Measurements from ENCODE around the gene GCK. TPM values are rescaled to one million over a fixed set of nuclear protein-coding genes. Genes with fewer than 3 reads are reported as not detected.

The GCK gene
- total and polyA plus RNA-seq, 2 donors (not counting 3 experiments of a cell fraction or from before 2014, with no cell fraction given): 0.17 to 0.51 TPM

DNA sequence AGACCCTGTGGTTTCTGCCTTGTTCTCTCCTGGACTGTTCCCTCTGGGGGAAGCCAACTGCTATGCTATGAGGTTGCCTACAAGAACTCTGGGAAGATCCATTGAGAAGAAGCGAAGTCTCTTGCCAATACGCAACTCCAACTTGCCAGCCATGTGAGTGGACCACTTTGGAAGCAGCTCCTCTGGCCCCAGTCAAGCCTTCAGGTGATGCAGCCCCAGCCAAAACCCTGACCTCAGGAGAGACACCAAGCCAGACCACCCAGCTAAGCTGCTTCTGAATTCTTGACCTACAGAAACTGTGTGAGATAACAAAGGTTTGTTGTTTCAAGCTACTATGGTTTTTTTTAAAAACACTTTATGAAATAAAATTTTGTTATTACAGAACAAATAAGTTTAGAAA, 27.9 kb downstream of the GCK start:
- Histone ChIP-seq H3K27me3 (ENCODE audit: control insufficient read depth in 2 of 2, insufficient read depth in 2 of 2, low read length in 2 of 2) (peaks cover 19 to 25% of the 10 kb centered on the region in 2 experiments), H3K9me1 (replicated peaks; ENCODE audit: control insufficient read depth, extremely low read depth, insufficient read depth, low read length) (no peaks in the 10 kb centered on the region), H3K4me1 (ENCODE audit: control insufficient read depth, extremely low read depth, insufficient read depth, low read length) (no peaks in the 10 kb centered on the region), H3K4me2 (ENCODE audit: insufficient read depth, low read length) (no peak overlapping the region), H3K79me2 (ENCODE audit: control insufficient read depth, insufficient read depth, low read length) (no peaks in the 10 kb centered on the region), H3K36me3 (ENCODE audit: control insufficient read depth in 2 of 2, extremely low read depth in 1 of 2, insufficient read depth in 2 of 2, low read length in 2 of 2) (no peaks in the 10 kb centered on the region), H3K9ac (replicated peaks; ENCODE audit: extremely low read depth, insufficient read depth, low read length) (no peak overlapping the region), H3K9me3 (replicated peaks; ENCODE audit: control insufficient read depth, insufficient read depth, low read length) (no peaks in the 10 kb centered on the region), H2AFZ (ENCODE audit: low read depth, low read length) (no peak overlapping the region), H3K27ac (ENCODE audit: insufficient read depth, low read depth, low read length) (no peak overlapping the region), H3K4me3 (replicated peaks in 1 of 3; ENCODE audit: insufficient read depth in 1 of 3, low read depth in 1 of 3, low read length in 3 of 3) (no peak overlapping the region), H4K20me1 (replicated peaks; ENCODE audit: control insufficient read depth, extremely low read depth, insufficient read depth, low read length) (no peaks in the 10 kb centered on the region)
- FAIRE-seq (no peak), DNase-seq (ENCODE audit: low read depth, low spot score) (no peak)
- BruUV-seq (replicated peaks): no TSS peak
- CTCF ChIA-PET: no interaction called here
- no peak for TF ChIP-seq POLR2AphosphoS5 (IDR thresholded peaks at IDR 0.05; ENCODE audit: insufficient read depth, low read depth, low read length)
- TF ChIP-seq GATA2 (IDR thresholded peaks at IDR 0.05; ENCODE audit: insufficient read depth, insufficient read length, low read depth, low read length): no peak
- TF ChIP-seq, protein P1, sequence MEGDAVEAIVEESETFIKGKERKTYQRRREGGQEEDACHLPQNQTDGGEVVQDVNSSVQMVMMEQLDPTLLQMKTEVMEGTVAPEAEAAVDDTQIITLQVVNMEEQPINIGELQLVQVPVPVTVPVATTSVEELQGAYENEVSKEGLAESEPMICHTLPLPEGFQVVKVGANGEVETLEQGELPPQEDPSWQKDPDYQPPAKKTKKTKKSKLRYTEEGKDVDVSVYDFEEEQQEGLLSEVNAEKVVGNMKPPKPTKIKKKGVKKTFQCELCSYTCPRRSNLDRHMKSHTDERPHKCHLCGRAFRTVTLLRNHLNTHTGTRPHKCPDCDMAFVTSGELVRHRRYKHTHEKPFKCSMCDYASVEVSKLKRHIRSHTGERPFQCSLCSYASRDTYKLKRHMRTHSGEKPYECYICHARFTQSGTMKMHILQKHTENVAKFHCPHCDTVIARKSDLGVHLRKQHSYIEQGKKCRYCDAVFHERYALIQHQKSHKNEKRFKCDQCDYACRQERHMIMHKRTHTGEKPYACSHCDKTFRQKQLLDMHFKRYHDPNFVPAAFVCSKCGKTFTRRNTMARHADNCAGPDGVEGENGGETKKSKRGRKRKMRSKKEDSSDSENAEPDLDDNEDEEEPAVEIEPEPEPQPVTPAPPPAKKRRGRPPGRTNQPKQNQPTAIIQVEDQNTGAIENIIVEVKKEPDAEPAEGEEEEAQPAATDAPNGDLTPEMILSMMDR (IDR thresholded peaks at IDR 0.05; ENCODE audit: extremely low read depth in 1 of 2, insufficient read depth in 1 of 2, low read depth in 1 of 2, low read length in 2 of 2): no peak
- TF ChIP-seq FOS (IDR thresholded peaks at IDR 0.05; ENCODE audit: borderline replicate concordance, insufficient read depth, low read length): no peak
- TF ChIP-seq POLR2A (IDR thresholded peaks at IDR 0.05; ENCODE audit: low read depth, low read length): no peak
- TF ChIP-seq MYC (IDR thresholded peaks at IDR 0.05; ENCODE audit: low read depth, low read length): no peak
- TF ChIP-seq, protein P2, sequence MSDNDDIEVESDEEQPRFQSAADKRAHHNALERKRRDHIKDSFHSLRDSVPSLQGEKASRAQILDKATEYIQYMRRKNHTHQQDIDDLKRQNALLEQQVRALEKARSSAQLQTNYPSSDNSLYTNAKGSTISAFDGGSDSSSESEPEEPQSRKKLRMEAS (IDR thresholded peaks at IDR 0.05; ENCODE audit: insufficient read depth, insufficient read length): no peak
- no peak for TF ChIP-seq EZH2 (IDR thresholded peaks at IDR 0.05; ENCODE audit: borderline replicate concordance, low read depth, low read length, severe bottlenecking)
- TF ChIP-seq JUN (IDR thresholded peaks at IDR 0.05; ENCODE audit: borderline replicate concordance, insufficient read depth, insufficient read length, low read depth): no peak
- POLR2A ChIA-PET: no interaction called here
- dilution Hi-C loops (cut with MboI; ENCODE audit: extremely low pct_ligation_motif_present, low sequenced_read_pairs): no loop called here
- intact Hi-C loops (cut with micrococcal nuclease): no loop called here
